Measurements from ENCODE around the gene PDPR.

- TF ChIP-seq CTCF (IDR thresholded peaks at IDR 0.05; ENCODE audit: low read depth, low read length) (no peak), POLR2A (IDR thresholded peaks at IDR 0.05; ENCODE audit: extremely low read depth, insufficient read length) (no peak), MAX (IDR thresholded peaks at IDR 0.05; ENCODE audit: low read depth, low read length) (no peak)
Measured at GRCh38 chr16:70157477-70158260, 43.5 kb downstream of the PDPR start.

Data from NB4 (cell line).